A549 (cell line): ENCODE results near the gene MIPOL1.

Experiments used
- CBX8 ChIP-seq: fragments of 200-600 bp; sonication (generic); IDR thresholded peaks from 2 replicates; pipeline ENCODE4 v1.6.1; 2016
- CEBPB ChIP-seq, 2 experiments: fragments of >200 bp in 1 of 2; sonication (Bioruptor Twin) in 1 of 2; formaldehyde crosslinking in 1 of 2; IDR thresholded peaks; 2 replicates each; pipeline ENCODE4 v1.6.1; 2012 to 2016
- GATA3 ChIP-seq: IDR thresholded peaks from 2 replicates; pipeline ENCODE4 v1.6.1; 2012; ENCODE audit warnings: borderline replicate concordance
- KDM1A ChIP-seq: fragments of 200-600 bp; sonication (generic); IDR thresholded peaks from 2 replicates; pipeline ENCODE4 v1.6.1; 2016; ENCODE audit warnings: low read depth, mild to moderate bottlenecking
- MAX ChIP-seq: IDR thresholded peaks from 2 replicates; pipeline ENCODE4 v1.6.1; 2012
- MAZ ChIP-seq: fragments of 150-350 bp; IDR thresholded peaks from 2 replicates; pipeline ENCODE4 v1.6.1; 2014; ENCODE audit warnings: antibody characterized with exemption, low read depth, low read length, borderline replicate concordance
- NPAS2 ChIP-seq: fragments of 250-450 bp; sonication (Bioruptor Pico); IDR thresholded peaks from 2 replicates; pipeline ENCODE4 v1.8.0; 2022; ENCODE audit warnings: mild to moderate bottlenecking, moderate library complexity, borderline replicate concordance
- NR3C1 ChIP-seq: fragments of >200 bp; sonication (Bioruptor Twin); formaldehyde crosslinking; IDR thresholded peaks from 3 replicates; pipeline ENCODE4 v1.6.1; 2017
- POLR2A ChIP-seq: IDR thresholded peaks from 2 replicates; pipeline ENCODE4 v1.6.1; 2012; ENCODE audit warnings: mild to moderate bottlenecking, low read length
- RFX5 ChIP-seq: fragments of 450-650 bp; IDR thresholded peaks from 2 replicates; pipeline ENCODE4 v1.7.1; 2014; ENCODE audit warnings: antibody characterized with exemption, mild to moderate bottlenecking, moderate library complexity
- ZFP36 ChIP-seq: fragments of 450-650 bp; IDR thresholded peaks from 2 replicates; pipeline ENCODE4 v1.6.1; 2014; ENCODE audit warnings: borderline replicate concordance; ENCODE audit not compliant: partially characterized antibody
- TF ChIP-seq, protein P1 (sequence below): fragments of >200 bp; sonication (Bioruptor Twin); formaldehyde crosslinking; IDR thresholded peaks from 3 replicates; pipeline ENCODE4 v1.5.1; 2016
- TF ChIP-seq, protein P2 (sequence below): IDR thresholded peaks from 2 replicates; pipeline ENCODE4 v1.6.1; 2012
- TF ChIP-seq, protein P3 (sequence below): fragments of 450-650 bp; IDR thresholded peaks from 2 replicates; pipeline ENCODE4 v1.6.1; 2014; ENCODE audit warnings: antibody characterized with exemption

DNA sequence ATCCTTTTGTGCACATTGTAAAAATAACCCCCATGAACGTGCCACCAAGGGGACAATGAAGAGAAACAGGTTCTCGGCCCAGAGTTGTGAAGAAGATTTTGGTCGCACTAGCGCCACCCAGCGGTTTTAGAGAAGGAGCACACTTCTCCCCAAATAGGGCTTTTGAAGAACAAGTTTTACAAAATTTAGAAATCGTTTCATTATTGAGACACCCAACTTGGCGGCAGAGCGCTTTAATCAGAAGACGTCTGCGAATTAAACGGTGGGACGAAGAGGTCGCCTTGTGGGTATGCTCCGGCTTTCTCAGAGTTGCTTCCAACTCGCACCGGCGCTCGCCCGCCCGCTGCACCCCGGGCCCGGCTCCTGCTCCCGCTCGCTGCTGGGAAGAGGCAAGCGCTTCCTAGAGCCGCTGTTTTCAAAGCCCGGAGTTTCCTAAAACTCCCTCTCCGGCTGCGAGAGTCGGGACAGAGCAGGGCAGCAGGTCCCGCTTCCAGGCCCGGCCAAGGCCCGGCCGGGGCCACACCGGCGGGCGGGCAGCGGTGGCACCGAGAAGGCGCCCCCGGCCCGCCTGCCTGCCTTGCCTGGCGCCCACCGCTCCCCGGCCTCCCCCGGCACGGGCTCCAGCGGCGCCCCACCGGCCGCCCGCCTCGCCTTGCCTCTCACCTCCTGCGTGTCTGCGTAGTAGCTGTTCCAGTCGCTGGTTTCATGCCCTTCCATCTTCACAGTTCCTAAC lies 396.7 kb downstream of the MIPOL1 start:
- no peak for TF ChIP-seq RFX5
- TF ChIP-seq, protein P1, sequence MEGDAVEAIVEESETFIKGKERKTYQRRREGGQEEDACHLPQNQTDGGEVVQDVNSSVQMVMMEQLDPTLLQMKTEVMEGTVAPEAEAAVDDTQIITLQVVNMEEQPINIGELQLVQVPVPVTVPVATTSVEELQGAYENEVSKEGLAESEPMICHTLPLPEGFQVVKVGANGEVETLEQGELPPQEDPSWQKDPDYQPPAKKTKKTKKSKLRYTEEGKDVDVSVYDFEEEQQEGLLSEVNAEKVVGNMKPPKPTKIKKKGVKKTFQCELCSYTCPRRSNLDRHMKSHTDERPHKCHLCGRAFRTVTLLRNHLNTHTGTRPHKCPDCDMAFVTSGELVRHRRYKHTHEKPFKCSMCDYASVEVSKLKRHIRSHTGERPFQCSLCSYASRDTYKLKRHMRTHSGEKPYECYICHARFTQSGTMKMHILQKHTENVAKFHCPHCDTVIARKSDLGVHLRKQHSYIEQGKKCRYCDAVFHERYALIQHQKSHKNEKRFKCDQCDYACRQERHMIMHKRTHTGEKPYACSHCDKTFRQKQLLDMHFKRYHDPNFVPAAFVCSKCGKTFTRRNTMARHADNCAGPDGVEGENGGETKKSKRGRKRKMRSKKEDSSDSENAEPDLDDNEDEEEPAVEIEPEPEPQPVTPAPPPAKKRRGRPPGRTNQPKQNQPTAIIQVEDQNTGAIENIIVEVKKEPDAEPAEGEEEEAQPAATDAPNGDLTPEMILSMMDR: peak; percentile 83
- TF ChIP-seq, protein P2, sequence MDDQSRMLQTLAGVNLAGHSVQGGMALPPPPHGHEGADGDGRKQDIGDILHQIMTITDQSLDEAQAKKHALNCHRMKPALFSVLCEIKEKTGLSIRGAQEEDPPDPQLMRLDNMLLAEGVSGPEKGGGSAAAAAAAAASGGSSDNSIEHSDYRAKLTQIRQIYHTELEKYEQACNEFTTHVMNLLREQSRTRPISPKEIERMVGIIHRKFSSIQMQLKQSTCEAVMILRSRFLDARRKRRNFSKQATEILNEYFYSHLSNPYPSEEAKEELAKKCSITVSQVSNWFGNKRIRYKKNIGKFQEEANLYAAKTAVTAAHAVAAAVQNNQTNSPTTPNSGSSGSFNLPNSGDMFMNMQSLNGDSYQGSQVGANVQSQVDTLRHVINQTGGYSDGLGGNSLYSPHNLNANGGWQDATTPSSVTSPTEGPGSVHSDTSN: no peak
- TF ChIP-seq MAZ: no peak
- TF ChIP-seq, protein P3, sequence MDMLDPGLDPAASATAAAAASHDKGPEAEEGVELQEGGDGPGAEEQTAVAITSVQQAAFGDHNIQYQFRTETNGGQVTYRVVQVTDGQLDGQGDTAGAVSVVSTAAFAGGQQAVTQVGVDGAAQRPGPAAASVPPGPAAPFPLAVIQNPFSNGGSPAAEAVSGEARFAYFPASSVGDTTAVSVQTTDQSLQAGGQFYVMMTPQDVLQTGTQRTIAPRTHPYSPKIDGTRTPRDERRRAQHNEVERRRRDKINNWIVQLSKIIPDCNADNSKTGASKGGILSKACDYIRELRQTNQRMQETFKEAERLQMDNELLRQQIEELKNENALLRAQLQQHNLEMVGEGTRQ: no peak
- TF ChIP-seq POLR2A: no peak
- TF ChIP-seq NPAS2: no peak
- no peak for TF ChIP-seq CBX8
- TF ChIP-seq KDM1A: no peak; the same call in 1 of the 2 replicates
- no peak for TF ChIP-seq MAX
- no peak for TF ChIP-seq CEBPB (IDR thresholded peaks at IDR 0.05)
- TF ChIP-seq GATA3: no peak
- no peak for TF ChIP-seq ZFP36
- no peak for TF ChIP-seq NR3C1
